Measurements from ENCODE around the gene ARSK. TPM values are rescaled to one million over a fixed set of nuclear protein-coding genes. Genes with fewer than 3 reads are reported as not detected.

The ARSK gene
- 14.7 TPM for polyA plus RNA-seq (2013, experiment 1 of 2)
- polyA plus RNA-seq (2013, experiment 2 of 2), result 17.5 TPM

GRCh38 chr5:95554647-95555548 is at the start of gene ARSK, which contains the start of gene SKIC3:
ARSK (plus strand) TSS chr5:95555101; CDS start chr5:95555279, 178 bp downstream.
SKIC3 (minus strand) TSS chr5:95554977; CDS start chr5:95547150, 7,827 bp downstream.
- peak within 1 kb of the TSS; percentile 79 for H3K27ac ChIP-seq (ENCODE audit: low read depth, low read length, severe bottlenecking)
- H3K9me3 ChIP-seq (ENCODE audit: control insufficient read depth, low read length), result no peaks in the 10 kb centered on the region
- H3K36me3 ChIP-seq (ENCODE audit: control insufficient read depth, insufficient read depth, low read length), result peaks cover 12% of the 10 kb centered on the region
- H3K4me3 ChIP-seq (ENCODE audit: extremely low read depth, insufficient read depth, low read length, poor library complexity, severe bottlenecking), result peak within 1 kb of the TSS; percentile 78
- whole genome bisulfite sequencing, 2 experiments (ENCODE audit: insufficient coverage in 2 of 2), result 0% methylated on average over 31 to 55 of the region's 63 CpGs
- H3K4me1 ChIP-seq (ENCODE audit: control insufficient read depth, insufficient read depth, low read length, poor library complexity, severe bottlenecking), result no peaks in the 10 kb centered on the region

- Histone ChIP-seq H3K4me1 (ENCODE audit: control insufficient read depth, insufficient read depth, low read length, poor library complexity, severe bottlenecking) (no peaks in the 10 kb centered on the region), H3K27ac (ENCODE audit: low read depth, low read length, severe bottlenecking) (no peak overlapping the region), H3K9me3 (ENCODE audit: control insufficient read depth, low read length) (no peaks in the 10 kb centered on the region), H3K4me3 (ENCODE audit: extremely low read depth, insufficient read depth, low read length, poor library complexity, severe bottlenecking) (no peak overlapping the region), H3K36me3 (ENCODE audit: control insufficient read depth, insufficient read depth, low read length) (peaks cover 62% of the 10 kb centered on the region)
- no CpG with 5 or more reads among the region's 1 CpG for WGBS, 2 experiments (ENCODE audit: insufficient coverage in 2 of 2)
These were observed 46.4 kb upstream of the ARSK start for GRCh38 chr5:95508550-95508949.

GRCh38 chr5:95511606-95512005 is 43.3 kb upstream of the ARSK start:
- no CpG with 5 or more reads among the region's 1 CpG for WGBS, 2 experiments (ENCODE audit: insufficient coverage in 2 of 2)
- Histone ChIP-seq H3K27ac (ENCODE audit: low read depth, low read length, severe bottlenecking) (no peak overlapping the region), H3K4me3 (ENCODE audit: extremely low read depth, insufficient read depth, low read length, poor library complexity, severe bottlenecking) (no peak overlapping the region), H3K9me3 (ENCODE audit: control insufficient read depth, low read length) (no peaks in the 10 kb centered on the region), H3K4me1 (ENCODE audit: control insufficient read depth, insufficient read depth, low read length, poor library complexity, severe bottlenecking) (no peaks in the 10 kb centered on the region), H3K36me3 (ENCODE audit: control insufficient read depth, insufficient read depth, low read length) (peaks cover 69% of the 10 kb centered on the region)

- Histone ChIP-seq H3K9me3 (ENCODE audit: control insufficient read depth, low read length) (no peaks in the 10 kb centered on the region), H3K4me1 (ENCODE audit: control insufficient read depth, insufficient read depth, low read length, poor library complexity, severe bottlenecking) (no peaks in the 10 kb centered on the region), H3K4me3 (ENCODE audit: extremely low read depth, insufficient read depth, low read length, poor library complexity, severe bottlenecking) (no peak overlapping the region), H3K36me3 (ENCODE audit: control insufficient read depth, insufficient read depth, low read length) (peaks cover 63% of the 10 kb centered on the region), H3K27ac (ENCODE audit: low read depth, low read length, severe bottlenecking) (no peak overlapping the region)
- WGBS, 2 experiments (ENCODE audit: insufficient coverage in 2 of 2), result 85 to 100% methylated on average over 1 to 2 of the region's 2 CpGs
These were observed 36.5 kb upstream of the ARSK start for GRCh38 chr5:95518417-95518816.

GRCh38 chr5:95519151-95519550 is 35.8 kb upstream of the ARSK start:
- Histone ChIP-seq H3K4me3 (ENCODE audit: extremely low read depth, insufficient read depth, low read length, poor library complexity, severe bottlenecking) (no peak overlapping the region), H3K36me3 (ENCODE audit: control insufficient read depth, insufficient read depth, low read length) (peaks cover 56% of the 10 kb centered on the region), H3K4me1 (ENCODE audit: control insufficient read depth, insufficient read depth, low read length, poor library complexity, severe bottlenecking) (no peaks in the 10 kb centered on the region), H3K9me3 (ENCODE audit: control insufficient read depth, low read length) (no peaks in the 10 kb centered on the region), H3K27ac (ENCODE audit: low read depth, low read length, severe bottlenecking) (no peak overlapping the region)
- WGBS, 2 experiments (ENCODE audit: insufficient coverage in 2 of 2), result no CpG with 5 or more reads among the region's 1 CpG

- Histone ChIP-seq H3K4me3 (ENCODE audit: extremely low read depth, insufficient read depth, low read length, poor library complexity, severe bottlenecking) (no peak overlapping the region), H3K9me3 (ENCODE audit: control insufficient read depth, low read length) (no peaks in the 10 kb centered on the region), H3K4me1 (ENCODE audit: control insufficient read depth, insufficient read depth, low read length, poor library complexity, severe bottlenecking) (no peaks in the 10 kb centered on the region), H3K27ac (ENCODE audit: low read depth, low read length, severe bottlenecking) (no peak overlapping the region), H3K36me3 (ENCODE audit: control insufficient read depth, insufficient read depth, low read length) (peaks cover 55% of the 10 kb centered on the region)
- WGBS, 2 experiments (ENCODE audit: insufficient coverage in 2 of 2), result no CpG with 5 or more reads among the region's 1 CpG
These were observed 35.2 kb upstream of the ARSK start for GRCh38 chr5:95519681-95520080.

GRCh38 chr5:95520206-95520605 is 34.7 kb upstream of the ARSK start:
- 89 to 90% methylated on average over 1 of the region's 1 CpG for WGBS, 2 experiments (ENCODE audit: insufficient coverage in 2 of 2)
- Histone ChIP-seq H3K4me1 (ENCODE audit: control insufficient read depth, insufficient read depth, low read length, poor library complexity, severe bottlenecking) (no peaks in the 10 kb centered on the region), H3K9me3 (ENCODE audit: control insufficient read depth, low read length) (no peaks in the 10 kb centered on the region), H3K27ac (ENCODE audit: low read depth, low read length, severe bottlenecking) (no peak overlapping the region), H3K4me3 (ENCODE audit: extremely low read depth, insufficient read depth, low read length, poor library complexity, severe bottlenecking) (no peak overlapping the region), H3K36me3 (ENCODE audit: control insufficient read depth, insufficient read depth, low read length) (peaks cover 56% of the 10 kb centered on the region)

GRCh38 chr5:95524423-95524822 is 30.5 kb upstream of the ARSK start:
- no CpG with 5 or more reads among the region's 2 CpGs for WGBS, 2 experiments (ENCODE audit: insufficient coverage in 2 of 2)
- H3K36me3 ChIP-seq (ENCODE audit: control insufficient read depth, insufficient read depth, low read length), result peaks cover 54% of the 10 kb centered on the region

GRCh38 chr5:95526871-95527270 is 28.0 kb upstream of the ARSK start:
- WGBS, 2 experiments (ENCODE audit: insufficient coverage in 2 of 2), result 91 to 100% methylated on average over 1 of the region's 2 CpGs
- Histone ChIP-seq H3K4me1 (ENCODE audit: control insufficient read depth, insufficient read depth, low read length, poor library complexity, severe bottlenecking) (no peaks in the 10 kb centered on the region), H3K4me3 (ENCODE audit: extremely low read depth, insufficient read depth, low read length, poor library complexity, severe bottlenecking) (no peak overlapping the region), H3K36me3 (ENCODE audit: control insufficient read depth, insufficient read depth, low read length) (peaks cover 56% of the 10 kb centered on the region), H3K9me3 (ENCODE audit: control insufficient read depth, low read length) (no peaks in the 10 kb centered on the region), H3K27ac (ENCODE audit: low read depth, low read length, severe bottlenecking) (no peak overlapping the region)

More at GRCh38 chr5:95524423-95524822, 30.5 kb upstream of the ARSK start:
- Histone ChIP-seq H3K4me1 (ENCODE audit: control insufficient read depth, insufficient read depth, low read length, poor library complexity, severe bottlenecking) (no peaks in the 10 kb centered on the region), H3K9me3 (ENCODE audit: control insufficient read depth, low read length) (no peaks in the 10 kb centered on the region), H3K4me3 (ENCODE audit: extremely low read depth, insufficient read depth, low read length, poor library complexity, severe bottlenecking) (no peak overlapping the region), H3K27ac (ENCODE audit: low read depth, low read length, severe bottlenecking) (no peak overlapping the region)

- H3K27ac ChIP-seq (ENCODE audit: low read depth, low read length, severe bottlenecking), result no peak overlapping the region
- H3K4me3 ChIP-seq (ENCODE audit: extremely low read depth, insufficient read depth, low read length, poor library complexity, severe bottlenecking), result no peak overlapping the region
- peaks cover 44% of the 10 kb centered on the region for H3K36me3 ChIP-seq (ENCODE audit: control insufficient read depth, insufficient read depth, low read length)
- no peaks in the 10 kb centered on the region for H3K9me3 ChIP-seq (ENCODE audit: control insufficient read depth, low read length)
- H3K4me1 ChIP-seq (ENCODE audit: control insufficient read depth, insufficient read depth, low read length, poor library complexity, severe bottlenecking), result no peaks in the 10 kb centered on the region
These were observed 26.3 kb upstream of the ARSK start for GRCh38 chr5:95528565-95528964.

GRCh38 chr5:95530416-95530815 is 24.5 kb upstream of the ARSK start:
- Histone ChIP-seq H3K9me3 (ENCODE audit: control insufficient read depth, low read length) (no peaks in the 10 kb centered on the region), H3K27ac (ENCODE audit: low read depth, low read length, severe bottlenecking) (no peak overlapping the region), H3K4me1 (ENCODE audit: control insufficient read depth, insufficient read depth, low read length, poor library complexity, severe bottlenecking) (no peaks in the 10 kb centered on the region), H3K4me3 (ENCODE audit: extremely low read depth, insufficient read depth, low read length, poor library complexity, severe bottlenecking) (no peak overlapping the region), H3K36me3 (ENCODE audit: control insufficient read depth, insufficient read depth, low read length) (peaks cover 37% of the 10 kb centered on the region)
- 80 to 93% methylated on average over 1 to 2 of the region's 2 CpGs for WGBS, 2 experiments (ENCODE audit: insufficient coverage in 2 of 2)

Measured in mesodermal cell (in vitro differentiated cells).